IMR-90 (cell line): Measurements from ENCODE around the gene TMA16. TPM values are rescaled to one million over a fixed set of nuclear protein-coding genes. Genes with fewer than 3 reads are reported as not detected.

Source experiments
- ATAC-seq: fragments of 200-7000 bp; cut with Tn5 transposase; 2 replicates; pipeline ENCODE4 v1.9.1; 2020; ENCODE audit warnings: low read depth, mild to moderate bottlenecking, moderate library complexity
- BruUV-seq: library from RNA; stranded (reverse); fragments of 400-500 nt; replicated peaks from 2 replicates; lab custom pipeline; 2021; lab: Mats Ljungman, UMichigan
- CTCF ChIA-PET: fragments of 300-600 bp; formaldehyde crosslinking; extraction: SDS; loops from one replicate; lab custom pipeline; 2021; ENCODE audit warnings: antibody characterized with exemption; lab: Yijun Ruan, JAX
- POLR2A ChIA-PET: fragments of 300-600 bp; sonication (Branson Sonifier 250); formaldehyde crosslinking; loops from one replicate; lab custom pipeline; 2022; ENCODE audit warnings: antibody characterized with exemption; ENCODE audit not compliant: unreplicated experiment; lab: Charles Lee
- DNase-seq: peaks from one replicate; pipeline ENCODE4 v3.0.0; 2013
- H2AFZ ChIP-seq: replicated peaks from 2 replicates; pipeline ENCODE3; 2013; ENCODE audit warnings: low read length, mild to moderate bottlenecking; ENCODE audit not compliant: poor library complexity
- H2AK5ac ChIP-seq: 2 replicates; pipeline ENCODE4 v1.6.1; 2013; ENCODE audit warnings: low read depth, low read length, inconsistent platforms
- H2AK9ac ChIP-seq: replicated peaks from 2 replicates; pipeline ENCODE3; 2013; ENCODE audit warnings: mild to moderate bottlenecking, low read depth, low read length, moderate library complexity; ENCODE audit not compliant: poor library complexity
- H2BK120ac ChIP-seq: 2 replicates; pipeline ENCODE4 v1.6.1; 2013; ENCODE audit warnings: low read depth, low read length, inconsistent platforms
- H2BK15ac ChIP-seq: 3 replicates; pipeline ENCODE4 v1.6.1; 2013; ENCODE audit warnings: low read depth, low read length, inconsistent platforms
- H2BK20ac ChIP-seq: 2 replicates; pipeline ENCODE4 v1.6.1; 2013; ENCODE audit warnings: low read depth, mild to moderate bottlenecking, inconsistent platforms, low read length, moderate library complexity
- H2BK5ac ChIP-seq: 2 replicates; pipeline ENCODE4 v1.6.1; 2013; ENCODE audit warnings: mild to moderate bottlenecking, low read depth, low read length, inconsistent platforms; ENCODE audit not compliant: poor library complexity, severe bottlenecking
- H3K14ac ChIP-seq: replicated peaks from 2 replicates; pipeline ENCODE4 v1.6.1; 2013; ENCODE audit warnings: low read depth, low read length, inconsistent platforms
- H3K18ac ChIP-seq: 2 replicates; pipeline ENCODE4 v1.6.1; 2013; ENCODE audit warnings: low read depth, low read length, control low read depth
- H3K23ac ChIP-seq: 2 replicates; pipeline ENCODE4 v1.6.1; 2013; ENCODE audit warnings: low read depth, low read length, inconsistent platforms
- H3K27ac ChIP-seq: 2 replicates; pipeline ENCODE4 v1.5.1; 2013; ENCODE audit warnings: mild to moderate bottlenecking, control low read depth, low read length; ENCODE audit not compliant: insufficient read depth
- H3K27me3 ChIP-seq: 2 replicates; pipeline ENCODE4 v1.6.1; 2013; ENCODE audit warnings: low read length; ENCODE audit not compliant: control insufficient read depth, insufficient read depth
- H3K36me3 ChIP-seq: 2 replicates; pipeline ENCODE4 v1.6.1; 2013; ENCODE audit warnings: low read length, mixed read lengths; ENCODE audit not compliant: control insufficient read depth, insufficient read depth
- H3K4ac ChIP-seq: 2 replicates; pipeline ENCODE4 v1.6.1; 2013; ENCODE audit warnings: low read depth, low read length, inconsistent platforms
- H3K4me1 ChIP-seq: 2 replicates; pipeline ENCODE4 v1.6.1; 2013; ENCODE audit warnings: low read length, mixed read lengths; ENCODE audit not compliant: control insufficient read depth, insufficient read depth
- H3K4me2 ChIP-seq: 2 replicates; pipeline ENCODE4 v1.6.1; 2013; ENCODE audit warnings: low read depth, mild to moderate bottlenecking, control low read depth, low read length, moderate library complexity
- H3K4me3 ChIP-seq: 2 replicates; pipeline ENCODE4 v1.5.1; 2013; ENCODE audit warnings: low read depth, mild to moderate bottlenecking, control low read depth, low read length, moderate library complexity; ENCODE audit not compliant: insufficient read depth
- H3K56ac ChIP-seq: 2 replicates; pipeline ENCODE4 v1.6.1; 2013; ENCODE audit warnings: low read length, inconsistent platforms; ENCODE audit not compliant: insufficient read depth; ENCODE audit errors: extremely low read depth
- H3K79me1 ChIP-seq, 2 experiments: 2 replicates each; pipeline ENCODE4 v1.6.1; 2013; ENCODE audit warnings: low read length in 2 of 2, inconsistent platforms in 1 of 2, low read depth in 1 of 2
- H3K9ac ChIP-seq: 2 replicates; pipeline ENCODE4 v1.6.1; 2013; ENCODE audit warnings: low read depth, low read length, control low read depth
- H3K9me1 ChIP-seq: 2 replicates; pipeline ENCODE4 v1.6.1; 2013; ENCODE audit warnings: low read length, inconsistent platforms; ENCODE audit not compliant: insufficient read depth
- H3K9me3 ChIP-seq: 2 replicates; pipeline ENCODE4 v1.6.1; 2013; ENCODE audit warnings: low read length; ENCODE audit not compliant: control insufficient read depth, insufficient read depth
- H4K20me1 ChIP-seq: 2 replicates; pipeline ENCODE4 v1.6.1; 2013; ENCODE audit warnings: low read length, inconsistent platforms; ENCODE audit not compliant: insufficient read depth
- H4K5ac ChIP-seq: 2 replicates; pipeline ENCODE4 v1.6.1; 2013; ENCODE audit warnings: mild to moderate bottlenecking, low read depth, low read length, control low read depth
- H4K8ac ChIP-seq, 2 experiments: 2 replicates each; pipeline ENCODE4 v1.6.1; 2013; ENCODE audit warnings: low read depth in 2 of 2, low read length in 2 of 2, control low read depth in 1 of 2, inconsistent platforms in 1 of 2
- H4K91ac ChIP-seq: 2 replicates; pipeline ENCODE4 v1.6.1; 2013; ENCODE audit warnings: low read depth, low read length, inconsistent platforms; ENCODE audit not compliant: insufficient read depth
- BHLHE40 ChIP-seq: fragments of 150-350 bp; IDR thresholded peaks from 2 replicates; pipeline ENCODE4 v1.6.1; 2016; ENCODE audit warnings: mild to moderate bottlenecking, low read depth, low read length
- CTCF ChIP-seq: conservative IDR thresholded peaks from 2 replicates; pipeline ENCODE4 v1.5.1; 2012; ENCODE audit warnings: mild to moderate bottlenecking, low read depth, low read length, improper control_type of control experiment
- MXI1 ChIP-seq: IDR thresholded peaks from 2 replicates; pipeline ENCODE4 v1.6.1; 2012; ENCODE audit warnings: low read depth, mild to moderate bottlenecking, low read length, moderate library complexity, borderline replicate concordance
- RAD21 ChIP-seq: IDR thresholded peaks from 2 replicates; pipeline ENCODE4 v1.6.1; 2012; ENCODE audit warnings: low read length, improper control_type of control experiment
- RFX5 ChIP-seq: IDR thresholded peaks from 2 replicates; pipeline ENCODE4 v1.8.0; 2012; ENCODE audit warnings: low read depth, mild to moderate bottlenecking, low read length, moderate library complexity
- SMC3 ChIP-seq: fragments of 150-350 bp; IDR thresholded peaks from 2 replicates; pipeline ENCODE4 v1.6.1; 2016; ENCODE audit warnings: low read depth, mild to moderate bottlenecking, antibody characterized with exemption, low read length, moderate library complexity
- WGBS, 2 experiments: methylation state at CpG; one replicate each; pipeline versions ENCODE4 v1.1.5 to v1.1.7; 2013; ENCODE audit warnings: missing lambda C conversion rate in 2 of 2; ENCODE audit not compliant: insufficient read length in 1 of 2; ENCODE audit errors: extremely low coverage in 2 of 2; 5-methylcytosine and 5-hydroxymethylcytosine counted together
- dilution Hi-C: fragments of 300-500 bp; cut with HindIII; formaldehyde crosslinking; loops from one replicate; pipeline ENCODE4 v1.14.3; 2018; ENCODE audit warnings: low sequenced_read_pairs; ENCODE audit not compliant: unreplicated experiment
- in situ Hi-C: fragments of 300-500 bp; cut with MboI; formaldehyde crosslinking; loops from 3 replicates; pipeline ENCODE4 v1.14.3; 2019; ENCODE audit warnings: low sequenced_read_pairs, inconsistent platforms, mixed read lengths
- intact Hi-C: fragments of 100-400 bp; cut with micrococcal nuclease; formaldehyde crosslinking; loops from 2 replicates; pipeline ENCODE4 v1.10.0; 2022
- polyA plus RNA-seq, 3 experiments: library from polyadenylated mRNA; depleted of rRNA; stranded (reverse); fragments of >200 nt; gene quantifications; 2 replicates each; pipeline ENCODE4 v1.2.3, GENCODE V29; 2012; ENCODE audit warnings: low replicate concordance in 1 of 3
- total RNA-seq: library from RNA; depleted of rRNA; stranded (reverse); fragments of >200 nt; gene quantifications from 2 replicates; pipeline ENCODE4 v1.2.3, GENCODE V29; 2012

The TMA16 gene
- total and polyA plus RNA-seq, 2 of the 4 experiments (the other 2 are of a cell fraction) = 9.3 to 19.8 TPM

DNA sequence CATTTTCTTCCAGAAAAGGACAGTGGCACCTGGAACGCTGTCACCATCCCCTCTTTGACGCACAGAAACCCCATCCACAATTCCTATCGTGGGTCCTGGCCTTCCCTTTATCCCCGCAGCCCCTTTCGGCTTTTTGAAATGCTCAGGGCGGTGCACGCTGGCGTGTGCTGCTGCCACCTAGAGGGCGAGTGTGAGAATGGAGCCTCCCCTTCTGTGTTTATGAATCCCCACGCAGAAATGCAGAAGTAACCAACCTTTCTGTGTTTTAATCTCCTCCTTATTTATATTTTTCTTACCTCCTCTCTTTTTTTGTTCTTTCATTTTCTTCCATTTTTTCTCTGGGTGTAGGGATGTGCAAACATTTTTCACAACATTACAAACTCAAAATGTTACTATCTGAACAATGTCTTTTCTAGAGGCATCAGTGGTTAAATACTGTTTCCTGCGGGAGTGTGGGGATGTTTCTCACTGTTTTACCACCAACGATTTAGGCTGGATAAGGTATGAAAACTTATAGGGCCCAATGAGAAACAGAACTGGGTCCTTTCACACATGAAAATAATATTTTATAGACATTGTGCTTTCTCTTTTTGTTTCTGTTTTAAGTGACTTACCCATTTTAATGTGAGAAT lies 50.0 kb downstream of the TMA16 start:
- peak; percentile 40 for DNase-seq
- peak overlapping the region; percentile 91 for H2AK9ac ChIP-seq
- no peak overlapping the region; the same call in 1 of the 2 replicates for H2BK20ac ChIP-seq
- no peak overlapping the region for H3K18ac ChIP-seq
- TF ChIP-seq RFX5 (no peak), RAD21 (peak; percentile 69), BHLHE40 (no peak), MXI1 (no peak), CTCF (peak; percentile 85), SMC3 (peak; percentile 58)
- H3K9me1 ChIP-seq = peaks cover 12% of the 10 kb centered on the region
- peak overlapping the region; percentile 67 for H3K4ac ChIP-seq
- intact Hi-C loops = loop anchor here (1.0 to 10.0 kb wide), 4 partner anchors 60 to 437 kb away; partner anchors contain the start of genes NAF1 and NPY1R
- H2BK120ac ChIP-seq = peak overlapping the region; percentile 59; the same call in 1 of the 2 replicates
- H3K27ac ChIP-seq = no peak overlapping the region
- POLR2A ChIA-PET = no interaction called here
- H4K8ac ChIP-seq = peak overlapping the region in 1 of 2 experiments; percentile 79; a peak in 2 of 4 replicates
- peaks cover 0 to 7% of the 10 kb centered on the region in 2 experiments; a peak in 1 of 4 replicates for H3K79me1 ChIP-seq
- H2AK5ac ChIP-seq = no peak overlapping the region; the same call in 1 of the 2 replicates
- no peak overlapping the region for H3K56ac ChIP-seq
- no peaks in the 10 kb centered on the region for H3K36me3 ChIP-seq
- no peak overlapping the region for H2BK5ac ChIP-seq
- H3K23ac ChIP-seq = no peak overlapping the region
- H2BK15ac ChIP-seq = peak overlapping the region; percentile 73; the same call in 1 of the 3 replicates
- peaks cover 3% of the 10 kb centered on the region; the same call in 1 of the 2 replicates for H4K20me1 ChIP-seq
- dilution Hi-C loops = no loop called here
- CTCF ChIA-PET = no interaction called here
- BruUV-seq = no TSS peak
- H3K4me2 ChIP-seq = peak overlapping the region; percentile 84
- in situ Hi-C loops = loop anchor here (10.0 to 25.0 kb wide), 2 partner anchors 432 to 1050 kb away; no protein-coding TSS in a partner anchor
- H3K14ac ChIP-seq = no peak overlapping the region; the same call in 1 of the 2 replicates
- peaks cover 9% of the 10 kb centered on the region for H3K4me1 ChIP-seq
- peak overlapping the region; percentile 26 for H3K4me3 ChIP-seq
- no peaks in the 10 kb centered on the region for H3K9me3 ChIP-seq
- H2AFZ ChIP-seq = peak overlapping the region; percentile 92
- 0 out of 2 replicates have a peak overlapping the region, but pooled peaks have one; percentile 36 for H4K91ac ChIP-seq
- peak overlapping the region; percentile 46 for H3K9ac ChIP-seq
- H4K5ac ChIP-seq = no peak overlapping the region
- H3K27me3 ChIP-seq = no peaks in the 10 kb centered on the region
- WGBS, 2 experiments = no CpG with 5 or more reads among the region's 12 CpGs
- ATAC-seq = peak; percentile 54
